ENCODE measurements around the gene PSMB5.
A peak's percentile ranks its signal among the peaks of the same experiment; 100 is the strongest.
"Not testable (repeated sequence)": the region's sequence is repeated elsewhere in the genome, so short reads cannot be mapped to it uniquely, and the experiment has no call there.

PSMB5 gene

GRCh38 chr14:23015618-23016017, 19.1 kb downstream of the PSMB5 start:
- no peak for DNase-seq (ENCODE audit: low read depth in 3 of 3)

- not testable (repeated sequence) for DNase-seq (ENCODE audit: low read depth in 3 of 3)
These were observed 21.0 kb downstream of the PSMB5 start for GRCh38 chr14:23013749-23014054.

GRCh38 chr14:23013054-23013748, 21.5 kb downstream of the PSMB5 start:
- no peak for DNase-seq (ENCODE audit: low read depth in 3 of 3)

GRCh38 chr14:23009939-23010726, 24.6 kb downstream of the PSMB5 start, which contains the start of gene C14orf93:
TSS of gene C14orf93 (minus strand) at chr14:23010143. CDS start at chr14:22999023, 11,120 bp downstream.
- DNase-seq (ENCODE audit: low read depth in 3 of 3): peak; percentile 66 to 90 (median 67)

GRCh38 chr14:23009483-23009938, 25.2 kb downstream of the PSMB5 start:
- DNase-seq (ENCODE audit: low read depth in 3 of 3): no peak

- DNase-seq (ENCODE audit: low read depth in 3 of 3): no peak
These were observed 25.9 kb downstream of the PSMB5 start for GRCh38 chr14:23008831-23009230.

- DNase-seq (ENCODE audit: low read depth in 3 of 3): peak; percentile 90 to 97 (median 93)
These were observed 27.9 kb downstream of the PSMB5 start for GRCh38 chr14:23006544-23007419.

- no peak for DNase-seq (ENCODE audit: low read depth in 3 of 3)
These were observed 28.5 kb downstream of the PSMB5 start for GRCh38 chr14:23006188-23006534.

GRCh38 chr14:23005451-23006187, 29.1 kb downstream of the PSMB5 start:
- no peak for DNase-seq (ENCODE audit: low read depth in 3 of 3)

- not testable (repeated sequence) for DNase-seq (ENCODE audit: low read depth in 3 of 3)
These were observed 30.4 kb downstream of the PSMB5 start for GRCh38 chr14:23004274-23004673.

GRCh38 chr14:23002592-23002991, 32.1 kb downstream of the PSMB5 start:
- DNase-seq (ENCODE audit: low read depth in 3 of 3): no peak

GRCh38 chr14:23000860-23001259, 33.8 kb downstream of the PSMB5 start:
- no peak for DNase-seq (ENCODE audit: low read depth in 3 of 3)

GRCh38 chr14:22998329-22999012, 36.2 kb downstream of the PSMB5 start:
- no peak for DNase-seq (ENCODE audit: low read depth in 3 of 3)

GRCh38 chr14:22997676-22998323, 36.9 kb downstream of the PSMB5 start:
- no peak for DNase-seq (ENCODE audit: low read depth in 3 of 3)

- no peak for DNase-seq (ENCODE audit: low read depth in 3 of 3)
These were observed 37.7 kb downstream of the PSMB5 start for GRCh38 chr14:22996768-22997654.

- no peak for DNase-seq (ENCODE audit: low read depth in 3 of 3)
These were observed 38.6 kb downstream of the PSMB5 start for GRCh38 chr14:22995889-22996625.

GRCh38 chr14:22994762-22995275, 39.9 kb downstream of the PSMB5 start:
- no peak for DNase-seq (ENCODE audit: low read depth in 3 of 3)

GRCh38 chr14:22993517-22993916, 41.2 kb downstream of the PSMB5 start:
- no peak for DNase-seq (ENCODE audit: low read depth in 3 of 3)

Data from stimulated activated CD4-positive, alpha-beta T cell treated with anti-CD3 and anti-CD28 coated beads, TNF-alpha, amount 100 ng/mL, for 48 hours (primary cell).